Measurements from ENCODE around the gene CPA1. TPM values are rescaled to one million over a fixed set of nuclear protein-coding genes. Genes with fewer than 3 reads are reported as not detected.

The CPA1 gene
- total RNA-seq, 1 experiment from 2014 or later: 7.9 TPM

GRCh38 chr7:130369110-130369711 is 11.1 kb upstream of the CPA1 start (continued):
- TF ChIP-seq CREB1 (CRISPR knock-in tag; IDR thresholded peaks at IDR 0.05) (no peak), NR3C1 (CRISPR knock-in tag; conservative IDR thresholded peaks at IDR 0.05; ENCODE audit: low read depth) (no peak)

DNA sequence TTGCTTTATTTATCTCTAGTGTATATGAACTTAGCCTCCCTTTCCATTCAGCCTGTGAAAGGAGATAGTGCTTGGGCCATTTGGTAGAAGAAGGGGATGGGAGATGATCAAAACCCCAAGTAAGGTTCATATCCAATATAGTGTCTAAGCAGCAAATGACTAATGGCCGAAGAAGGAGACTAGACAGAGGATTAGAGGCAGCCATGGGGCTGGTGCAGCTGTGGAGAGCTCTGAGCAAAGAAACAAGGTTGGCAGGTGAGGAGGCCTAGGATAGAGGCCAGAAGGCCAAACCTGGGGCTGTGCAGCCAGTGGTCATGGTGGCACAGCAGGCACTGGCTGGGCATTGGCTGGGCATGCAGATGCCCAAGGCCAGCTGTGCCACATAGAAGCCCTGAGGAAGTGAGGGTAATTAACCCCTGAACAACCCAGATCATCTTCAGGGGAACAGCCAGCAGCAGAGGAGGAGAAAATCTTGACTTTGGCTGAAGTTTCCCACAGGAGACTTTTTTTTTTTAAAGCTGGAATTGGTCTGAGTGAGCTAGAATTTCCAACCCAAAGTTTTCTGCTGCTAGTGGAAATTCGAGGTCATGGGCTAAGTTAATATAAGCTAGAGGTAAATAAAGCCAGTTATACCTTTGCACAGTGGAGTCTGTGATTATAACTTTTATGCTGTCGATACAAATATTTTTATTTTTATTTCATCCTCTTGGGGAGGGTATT is 10.3 kb upstream of the CPA1 start:
- no peak for ATAC-seq
- POLR2A ChIA-PET: no interaction called here
- Mint-ChIP-seq H3K27me3 (ENCODE audit: low read depth) (no peaks in the 10 kb centered on the region), H3K9me3 (peaks cover 5% of the 10 kb centered on the region), H3K27ac (no peak overlapping the region), H3K4me3 (no peak overlapping the region), H3K36me3 (peaks cover 3% of the 10 kb centered on the region; the same call in 1 of the 2 replicates), H3K4me1 (peaks cover 36% of the 10 kb centered on the region)
- CTCF ChIA-PET: interaction anchor here (1.0 kb wide), 1 partner anchor 11 kb away, joined by 4 read pairs; no protein-coding TSS in a partner anchor
- TF ChIP-seq GTF2I (CRISPR knock-in tag; conservative IDR thresholded peaks at IDR 0.05): no peak
- TF ChIP-seq ESRRA (CRISPR knock-in tag; IDR thresholded peaks at IDR 0.05; ENCODE audit: borderline replicate concordance): no peak
- TF ChIP-seq NR1H2 (CRISPR knock-in tag; IDR thresholded peaks at IDR 0.05): no peak
- TF ChIP-seq RELA (CRISPR knock-in tag; IDR thresholded peaks at IDR 0.05; ENCODE audit: borderline replicate concordance): no peak
- TF ChIP-seq, protein P1, sequence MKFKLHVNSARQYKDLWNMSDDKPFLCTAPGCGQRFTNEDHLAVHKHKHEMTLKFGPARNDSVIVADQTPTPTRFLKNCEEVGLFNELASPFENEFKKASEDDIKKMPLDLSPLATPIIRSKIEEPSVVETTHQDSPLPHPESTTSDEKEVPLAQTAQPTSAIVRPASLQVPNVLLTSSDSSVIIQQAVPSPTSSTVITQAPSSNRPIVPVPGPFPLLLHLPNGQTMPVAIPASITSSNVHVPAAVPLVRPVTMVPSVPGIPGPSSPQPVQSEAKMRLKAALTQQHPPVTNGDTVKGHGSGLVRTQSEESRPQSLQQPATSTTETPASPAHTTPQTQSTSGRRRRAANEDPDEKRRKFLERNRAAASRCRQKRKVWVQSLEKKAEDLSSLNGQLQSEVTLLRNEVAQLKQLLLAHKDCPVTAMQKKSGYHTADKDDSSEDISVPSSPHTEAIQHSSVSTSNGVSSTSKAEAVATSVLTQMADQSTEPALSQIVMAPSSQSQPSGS (CRISPR knock-in tag; IDR thresholded peaks at IDR 0.05; ENCODE audit: borderline replicate concordance, low read depth): no peak
- TF ChIP-seq, protein P2, sequence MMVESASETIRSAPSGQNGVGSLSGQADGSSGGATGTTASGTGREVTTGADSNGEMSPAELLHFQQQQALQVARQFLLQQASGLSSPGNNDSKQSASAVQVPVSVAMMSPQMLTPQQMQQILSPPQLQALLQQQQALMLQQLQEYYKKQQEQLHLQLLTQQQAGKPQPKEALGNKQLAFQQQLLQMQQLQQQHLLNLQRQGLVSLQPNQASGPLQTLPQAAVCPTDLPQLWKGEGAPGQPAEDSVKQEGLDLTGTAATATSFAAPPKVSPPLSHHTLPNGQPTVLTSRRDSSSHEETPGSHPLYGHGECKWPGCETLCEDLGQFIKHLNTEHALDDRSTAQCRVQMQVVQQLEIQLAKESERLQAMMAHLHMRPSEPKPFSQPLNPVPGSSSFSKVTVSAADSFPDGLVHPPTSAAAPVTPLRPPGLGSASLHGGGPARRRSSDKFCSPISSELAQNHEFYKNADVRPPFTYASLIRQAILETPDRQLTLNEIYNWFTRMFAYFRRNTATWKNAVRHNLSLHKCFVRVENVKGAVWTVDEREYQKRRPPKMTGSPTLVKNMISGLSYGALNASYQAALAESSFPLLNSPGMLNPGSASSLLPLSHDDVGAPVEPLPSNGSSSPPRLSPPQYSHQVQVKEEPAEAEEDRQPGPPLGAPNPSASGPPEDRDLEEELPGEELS (CRISPR knock-in tag; IDR thresholded peaks at IDR 0.05): no peak
- no peak for TF ChIP-seq ZSCAN18 (CRISPR knock-in tag; IDR thresholded peaks at IDR 0.05)
- no peak for DNase-seq (ENCODE audit: low spot score)

GRCh38 chr7:130371046-130371445 is 9.2 kb upstream of the CPA1 start:
- Mint-ChIP-seq H3K9me3 (peaks cover 10% of the 10 kb centered on the region), H3K4me3 (no peak overlapping the region), H3K4me1 (peaks cover 26% of the 10 kb centered on the region), H3K36me3 (peaks cover 5% of the 10 kb centered on the region), H3K27me3 (ENCODE audit: low read depth) (no peaks in the 10 kb centered on the region; the same call in 1 of the 2 replicates), H3K27ac (no peak overlapping the region)
- DNase-seq (ENCODE audit: low spot score) (no peak), ATAC-seq (no peak)
- ChIA-PET POLR2A (no interaction called here), CTCF (no interaction called here)
- TF ChIP-seq ETV6 (CRISPR knock-in tag; IDR thresholded peaks at IDR 0.05) (no peak), NR1H2 (CRISPR knock-in tag; IDR thresholded peaks at IDR 0.05) (no peak), MXD4 (CRISPR knock-in tag; IDR thresholded peaks at IDR 0.05; ENCODE audit: borderline replicate concordance) (no peak), ZNF281 (CRISPR knock-in tag; IDR thresholded peaks at IDR 0.05) (no peak), MLX (CRISPR knock-in tag; IDR thresholded peaks at IDR 0.05) (no peak), TCF7 (CRISPR knock-in tag; IDR thresholded peaks at IDR 0.05; ENCODE audit: low read depth) (no peak), FOXP1 (CRISPR knock-in tag; IDR thresholded peaks at IDR 0.05; ENCODE audit: borderline replicate concordance) (no peak), CDX4 (CRISPR knock-in tag; IDR thresholded peaks at IDR 0.05; ENCODE audit: borderline replicate concordance) (no peak), E2F4 (CRISPR knock-in tag; IDR thresholded peaks at IDR 0.05; ENCODE audit: borderline replicate concordance, low read depth) (no peak), ZNF396 (CRISPR knock-in tag; IDR thresholded peaks at IDR 0.05; ENCODE audit: borderline replicate concordance) (no peak)

Measured in WTC11 (cell line).